ENCODE results near the gene GPC3. TPM values are rescaled to one million over a fixed set of nuclear protein-coding genes. Genes with fewer than 3 reads are reported as not detected.

The GPC3 gene
- total RNA-seq, 2 experiments from 2014 or later, result 0.58 to 0.63 TPM

- intact Hi-C loops (cut with micrococcal nuclease), result no loop called here
- Mint-ChIP-seq H3K27ac (no peak overlapping the region), H3K4me3 (no peak overlapping the region), H3K27me3 (no peaks in the 10 kb centered on the region), H3K9me3 (no peaks in the 10 kb centered on the region), H3K36me3 (ENCODE audit: low read depth) (no peaks in the 10 kb centered on the region), H3K4me1 (ENCODE audit: low read depth) (no peaks in the 10 kb centered on the region)
- DNase-seq, result no peak
- ChIA-PET POLR2A (no interaction called here), CTCF (interaction anchor here (0.7 to 1.8 kb wide), 6 partner anchors 48 to 224 kb away, joined by 3 to 4 read pairs (median 3); no protein-coding TSS in a partner anchor)
- ATAC-seq, result no peak
- TF ChIP-seq CTCF (IDR thresholded peaks at IDR 0.05), result no peak
These were observed 287.1 kb downstream of the GPC3 start for GRCh38 chrX:133698298-133698697.

- intact Hi-C loops (cut with micrococcal nuclease), result no loop called here
- ChIA-PET CTCF (interaction anchor here (1.0 to 1.8 kb wide), 5 partner anchors 77 to 224 kb away, joined by 3 to 4 read pairs (median 3); no protein-coding TSS in a partner anchor), POLR2A (no interaction called here)
These were observed 287.7 kb downstream of the GPC3 start for GRCh38 chrX:133697656-133698055.

GRCh38 chrX:133689997-133690599 is 295.3 kb downstream of the GPC3 start:
- Mint-ChIP-seq H3K9me3 (no peaks in the 10 kb centered on the region), H3K4me1 (ENCODE audit: low read depth) (no peaks in the 10 kb centered on the region), H3K27ac (no peak overlapping the region), H3K4me3 (no peak overlapping the region), H3K36me3 (ENCODE audit: low read depth) (no peaks in the 10 kb centered on the region), H3K27me3 (no peaks in the 10 kb centered on the region)
- POLR2A ChIA-PET, result no interaction called here
- DNase-seq (no peak), ATAC-seq (no peak)
- intact Hi-C loops (cut with micrococcal nuclease), result no loop called here
- CTCF ChIA-PET, result no interaction called here
- no peak for TF ChIP-seq CTCF (IDR thresholded peaks at IDR 0.05)

More at GRCh38 chrX:133697656-133698055, 287.7 kb downstream of the GPC3 start:
- Mint-ChIP-seq H3K27me3 (no peaks in the 10 kb centered on the region), H3K9me3 (no peaks in the 10 kb centered on the region), H3K27ac (no peak overlapping the region), H3K36me3 (ENCODE audit: low read depth) (no peaks in the 10 kb centered on the region), H3K4me1 (ENCODE audit: low read depth) (no peaks in the 10 kb centered on the region), H3K4me3 (no peak overlapping the region)
- DNase-seq (no peak), ATAC-seq (no peak)
- no peak for TF ChIP-seq CTCF (IDR thresholded peaks at IDR 0.05)

GRCh38 chrX:133685822-133686221 is 299.6 kb downstream of the GPC3 start:
- TF ChIP-seq CTCF (IDR thresholded peaks at IDR 0.05), result no peak
- Mint-ChIP-seq H3K4me3 (no peak overlapping the region), H3K27ac (no peak overlapping the region), H3K27me3 (no peaks in the 10 kb centered on the region), H3K36me3 (ENCODE audit: low read depth) (no peaks in the 10 kb centered on the region), H3K4me1 (ENCODE audit: low read depth) (peaks cover 10% of the 10 kb centered on the region), H3K9me3 (no peaks in the 10 kb centered on the region)
- POLR2A ChIA-PET, result no interaction called here
- no peak for DNase-seq
- CTCF ChIA-PET, result no interaction called here
- intact Hi-C loops (cut with micrococcal nuclease), result no loop called here
- no peak for ATAC-seq

- TF ChIP-seq CTCF (IDR thresholded peaks at IDR 0.05), result no peak
- ChIA-PET CTCF (no interaction called here), POLR2A (no interaction called here)
- Mint-ChIP-seq H3K27me3 (no peaks in the 10 kb centered on the region), H3K36me3 (ENCODE audit: low read depth) (no peaks in the 10 kb centered on the region), H3K27ac (no peak overlapping the region), H3K4me3 (no peak overlapping the region), H3K9me3 (no peaks in the 10 kb centered on the region), H3K4me1 (ENCODE audit: low read depth) (peaks cover 10% of the 10 kb centered on the region)
- ATAC-seq (no peak), DNase-seq (no peak)
- intact Hi-C loops (cut with micrococcal nuclease), result no loop called here
These were observed 303.5 kb downstream of the GPC3 start for GRCh38 chrX:133681897-133682296.

Measured in activated CD8-positive, alpha-beta T cell treated with anti-CD3 and anti-CD28 coated beads for 36 hours (primary cell).